ENCODE data around the gene UCP1. TPM values are rescaled to one million over a fixed set of nuclear protein-coding genes. Genes with fewer than 3 reads are reported as not detected.

Gene UCP1
- total RNA-seq, 1 donor from 2014 or later: not detected

DNA sequence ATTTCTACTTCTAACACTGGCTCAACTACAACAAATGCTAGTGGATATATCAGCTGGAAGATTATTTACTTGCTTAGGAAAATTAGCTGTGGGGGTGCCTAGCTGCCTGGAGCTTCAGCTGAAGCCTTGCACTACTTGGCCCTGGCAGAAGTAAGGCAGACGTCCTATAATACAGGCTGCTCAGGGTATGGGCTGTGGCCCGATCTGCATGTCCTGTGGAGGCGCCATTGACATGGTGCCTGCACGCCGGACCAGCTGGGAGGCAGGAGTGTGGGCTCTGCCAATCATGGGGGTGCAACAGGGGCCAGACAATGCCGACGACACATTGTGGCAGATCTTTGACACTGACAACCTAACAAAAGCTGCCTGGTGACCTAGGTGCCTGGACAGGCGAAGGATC, 31.6 kb upstream of the UCP1 start:
- intact Hi-C loops (cut with DNase I): no loop called here
- Histone ChIP-seq H3K36me3 (no peaks in the 10 kb centered on the region), H3K4me1 (no peaks in the 10 kb centered on the region), H3K27ac (no peak overlapping the region), H3K9me3 (no peaks in the 10 kb centered on the region), H3K4me3 (no peak overlapping the region), H3K27me3 (no peaks in the 10 kb centered on the region)
- DNase-seq (no peak), ATAC-seq (no peak)
- TF ChIP-seq, protein P1, sequence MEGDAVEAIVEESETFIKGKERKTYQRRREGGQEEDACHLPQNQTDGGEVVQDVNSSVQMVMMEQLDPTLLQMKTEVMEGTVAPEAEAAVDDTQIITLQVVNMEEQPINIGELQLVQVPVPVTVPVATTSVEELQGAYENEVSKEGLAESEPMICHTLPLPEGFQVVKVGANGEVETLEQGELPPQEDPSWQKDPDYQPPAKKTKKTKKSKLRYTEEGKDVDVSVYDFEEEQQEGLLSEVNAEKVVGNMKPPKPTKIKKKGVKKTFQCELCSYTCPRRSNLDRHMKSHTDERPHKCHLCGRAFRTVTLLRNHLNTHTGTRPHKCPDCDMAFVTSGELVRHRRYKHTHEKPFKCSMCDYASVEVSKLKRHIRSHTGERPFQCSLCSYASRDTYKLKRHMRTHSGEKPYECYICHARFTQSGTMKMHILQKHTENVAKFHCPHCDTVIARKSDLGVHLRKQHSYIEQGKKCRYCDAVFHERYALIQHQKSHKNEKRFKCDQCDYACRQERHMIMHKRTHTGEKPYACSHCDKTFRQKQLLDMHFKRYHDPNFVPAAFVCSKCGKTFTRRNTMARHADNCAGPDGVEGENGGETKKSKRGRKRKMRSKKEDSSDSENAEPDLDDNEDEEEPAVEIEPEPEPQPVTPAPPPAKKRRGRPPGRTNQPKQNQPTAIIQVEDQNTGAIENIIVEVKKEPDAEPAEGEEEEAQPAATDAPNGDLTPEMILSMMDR (IDR thresholded peaks at IDR 0.05): no peak

DNA sequence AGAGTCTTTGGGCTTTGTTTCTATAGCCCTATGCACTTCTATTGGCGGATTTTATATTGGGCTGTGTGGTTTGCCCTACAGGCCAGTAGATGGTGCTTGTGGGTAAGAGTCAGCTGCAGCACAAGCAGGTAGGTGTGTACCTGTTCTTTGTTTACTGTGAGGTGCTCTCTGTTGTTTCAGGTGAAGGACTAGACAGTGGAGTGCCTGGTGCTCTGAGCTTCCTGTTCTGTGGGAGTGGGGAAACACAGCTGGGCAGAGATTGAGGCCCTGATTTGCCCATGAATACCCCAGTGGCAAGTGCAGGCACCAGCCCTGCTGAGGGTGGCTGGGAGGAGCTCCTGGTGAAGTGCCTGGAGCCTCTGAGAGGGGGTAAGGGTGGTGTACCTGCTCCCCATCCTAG, 26.3 kb upstream of the UCP1 start:
- intact Hi-C loops (cut with DNase I): no loop called here
- TF ChIP-seq, protein P1 (IDR thresholded peaks at IDR 0.05): peak; percentile 55
- ATAC-seq (peak; percentile 94), DNase-seq (no peak)
- Histone ChIP-seq H3K27ac (no peak overlapping the region), H3K9me3 (no peaks in the 10 kb centered on the region), H3K4me1 (no peaks in the 10 kb centered on the region), H3K36me3 (no peaks in the 10 kb centered on the region), H3K27me3 (no peaks in the 10 kb centered on the region), H3K4me3 (no peak overlapping the region)

DNA sequence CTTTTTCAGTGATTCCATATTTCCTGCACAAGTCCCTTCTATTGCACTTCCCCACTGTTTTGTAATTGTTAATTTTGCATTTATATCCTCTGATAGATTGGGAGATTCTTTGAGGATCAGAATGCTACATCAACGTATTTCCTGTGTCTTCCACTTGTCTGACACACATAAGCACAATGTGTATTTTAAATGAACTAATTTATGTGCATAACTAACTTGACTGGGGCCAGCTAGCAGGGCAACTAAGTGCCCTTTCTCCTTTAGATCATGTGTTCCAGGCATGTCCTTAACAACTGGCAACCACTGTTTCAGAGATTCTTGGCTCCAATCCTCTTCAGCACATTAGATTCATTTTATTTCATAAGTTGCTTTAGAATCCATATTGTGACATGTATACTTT, 15.7 kb upstream of the UCP1 start:
- H3K27me3 ChIP-seq: peaks cover 16% of the 10 kb centered on the region
- ATAC-seq (no peak), DNase-seq (no peak)
- H3K4me1 ChIP-seq: no peaks in the 10 kb centered on the region
- TF ChIP-seq, protein P1 (IDR thresholded peaks at IDR 0.05): no peak
- H3K27ac ChIP-seq: no peak overlapping the region
- intact Hi-C loops (cut with DNase I): no loop called here
- H3K4me3 ChIP-seq: no peak overlapping the region
- no peaks in the 10 kb centered on the region for H3K36me3 ChIP-seq
- no peaks in the 10 kb centered on the region for H3K9me3 ChIP-seq

DNA sequence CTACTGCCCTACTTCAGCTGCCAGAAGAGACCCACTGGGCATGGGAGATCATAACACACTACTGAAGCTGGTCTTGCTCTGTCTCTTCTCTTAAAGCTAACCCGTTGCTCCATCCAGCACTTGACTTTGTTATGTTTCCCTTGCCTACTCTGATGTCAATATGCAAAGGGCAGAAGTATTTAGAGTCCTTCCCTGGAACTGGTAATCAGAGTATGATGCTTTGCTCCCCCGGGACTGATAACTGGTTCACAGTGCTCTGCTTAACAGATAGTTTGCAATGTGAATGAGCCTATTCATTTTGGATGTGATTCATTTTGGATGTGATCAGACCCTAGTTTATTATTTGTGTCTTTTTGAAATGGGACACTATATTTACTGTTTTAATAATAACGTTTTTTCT, 12.3 kb upstream of the UCP1 start:
- ATAC-seq (no peak), DNase-seq (no peak)
- intact Hi-C loops (cut with DNase I): no loop called here
- Histone ChIP-seq H3K4me1 (no peaks in the 10 kb centered on the region), H3K4me3 (no peak overlapping the region), H3K27me3 (peaks cover 28% of the 10 kb centered on the region), H3K27ac (no peak overlapping the region), H3K9me3 (no peaks in the 10 kb centered on the region), H3K36me3 (no peaks in the 10 kb centered on the region)
- TF ChIP-seq, protein P1 (IDR thresholded peaks at IDR 0.05): no peak

DNA sequence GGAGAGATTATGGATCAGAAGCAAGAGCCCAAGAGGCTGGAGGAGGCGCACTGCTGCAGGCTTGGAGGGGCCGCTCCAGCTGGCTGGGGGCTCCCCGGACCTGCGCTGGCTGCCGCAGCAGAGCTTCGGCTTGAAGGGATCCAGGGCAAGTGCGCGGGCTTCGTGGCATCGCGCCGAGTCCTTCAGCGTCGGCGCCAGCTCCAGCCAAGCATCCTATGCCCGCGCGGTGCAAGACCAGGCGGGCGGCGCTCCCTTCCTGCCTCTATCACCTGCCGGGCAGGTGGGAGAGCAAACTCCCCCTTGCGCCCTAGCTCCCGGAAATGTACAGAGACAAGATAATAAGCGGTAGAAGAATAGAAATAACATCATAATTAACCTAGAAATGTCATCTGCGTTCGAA, 10.5 kb upstream of the UCP1 start:
- Histone ChIP-seq H3K36me3 (no peaks in the 10 kb centered on the region), H3K4me1 (no peaks in the 10 kb centered on the region), H3K27me3 (peaks cover 28% of the 10 kb centered on the region), H3K27ac (no peak overlapping the region), H3K9me3 (no peaks in the 10 kb centered on the region), H3K4me3 (no peak overlapping the region)
- intact Hi-C loops (cut with DNase I): no loop called here
- peak; percentile 61 for ATAC-seq
- no peak for DNase-seq
- TF ChIP-seq, protein P1 (IDR thresholded peaks at IDR 0.05): no peak

DNA sequence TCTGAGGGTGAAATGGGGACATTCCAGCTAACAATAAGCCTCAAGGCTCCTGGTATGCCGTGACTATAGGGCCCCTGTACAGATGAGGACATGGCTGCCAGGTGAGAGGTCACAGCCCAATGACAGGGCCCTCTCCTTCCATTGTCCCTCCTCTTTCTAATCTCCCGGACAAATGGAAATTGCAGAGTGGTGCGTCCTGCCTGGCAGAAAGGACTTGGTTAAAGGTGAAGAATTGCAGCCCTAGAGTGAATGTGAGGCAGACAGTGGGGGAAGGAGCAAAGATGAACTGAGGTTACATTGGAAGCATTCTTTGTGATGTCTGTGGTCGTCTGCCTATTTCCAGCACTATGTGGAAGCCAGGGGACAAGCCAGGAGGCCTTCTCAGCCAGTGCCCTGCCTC, 6.7 kb upstream of the UCP1 start:
- DNase-seq: no peak
- Histone ChIP-seq H3K27ac (no peak overlapping the region), H3K27me3 (peaks cover 41% of the 10 kb centered on the region), H3K36me3 (no peaks in the 10 kb centered on the region), H3K4me1 (no peaks in the 10 kb centered on the region), H3K4me3 (no peak overlapping the region), H3K9me3 (no peaks in the 10 kb centered on the region)
- TF ChIP-seq, protein P1 (IDR thresholded peaks at IDR 0.05): no peak
- ATAC-seq: no peak
- intact Hi-C loops (cut with DNase I): no loop called here

Measured in upper lobe of right lung (tissue), 1 donor.